ENCODE data around the gene DOCK1. TPM values are rescaled to one million over a fixed set of nuclear protein-coding genes. Genes with fewer than 3 reads are reported as not detected.

The DOCK1 gene
- total RNA-seq, 1 donor from 2014 or later, result 57.8 TPM

DNA sequence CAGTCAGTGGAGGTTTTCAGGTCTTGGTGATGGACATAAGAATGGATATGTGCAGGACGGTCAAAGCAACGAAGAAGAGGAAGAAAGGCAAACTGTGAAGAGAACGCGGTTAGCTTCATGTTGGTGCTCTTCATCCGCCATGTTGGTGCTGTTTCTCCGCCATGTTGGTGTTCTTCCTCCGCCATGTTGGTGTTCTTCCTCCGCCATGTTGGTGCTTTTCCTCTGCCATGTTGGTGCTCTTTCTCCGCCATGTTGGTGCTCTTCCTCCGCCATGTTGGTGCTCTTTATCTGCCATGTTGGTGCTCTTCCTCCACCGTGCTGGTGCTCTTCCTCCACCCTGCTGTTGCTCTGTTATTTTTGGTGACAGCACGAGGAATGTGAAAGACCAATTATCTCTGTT is 95.4 kb downstream of the DOCK1 start:
- H3K27ac Mint-ChIP-seq (ENCODE audit: unreplicated experiment), result no peak overlapping the region
- no peak for DNase-seq (ENCODE audit: low spot score)
- TF ChIP-seq, protein P1, sequence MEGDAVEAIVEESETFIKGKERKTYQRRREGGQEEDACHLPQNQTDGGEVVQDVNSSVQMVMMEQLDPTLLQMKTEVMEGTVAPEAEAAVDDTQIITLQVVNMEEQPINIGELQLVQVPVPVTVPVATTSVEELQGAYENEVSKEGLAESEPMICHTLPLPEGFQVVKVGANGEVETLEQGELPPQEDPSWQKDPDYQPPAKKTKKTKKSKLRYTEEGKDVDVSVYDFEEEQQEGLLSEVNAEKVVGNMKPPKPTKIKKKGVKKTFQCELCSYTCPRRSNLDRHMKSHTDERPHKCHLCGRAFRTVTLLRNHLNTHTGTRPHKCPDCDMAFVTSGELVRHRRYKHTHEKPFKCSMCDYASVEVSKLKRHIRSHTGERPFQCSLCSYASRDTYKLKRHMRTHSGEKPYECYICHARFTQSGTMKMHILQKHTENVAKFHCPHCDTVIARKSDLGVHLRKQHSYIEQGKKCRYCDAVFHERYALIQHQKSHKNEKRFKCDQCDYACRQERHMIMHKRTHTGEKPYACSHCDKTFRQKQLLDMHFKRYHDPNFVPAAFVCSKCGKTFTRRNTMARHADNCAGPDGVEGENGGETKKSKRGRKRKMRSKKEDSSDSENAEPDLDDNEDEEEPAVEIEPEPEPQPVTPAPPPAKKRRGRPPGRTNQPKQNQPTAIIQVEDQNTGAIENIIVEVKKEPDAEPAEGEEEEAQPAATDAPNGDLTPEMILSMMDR (IDR thresholded peaks at IDR 0.05), result no peak
- no peak overlapping the region for H3K4me3 Mint-ChIP-seq (ENCODE audit: unreplicated experiment)
- H3K36me3 Mint-ChIP-seq (ENCODE audit: low read depth), result peaks cover 22% of the 10 kb centered on the region
- H3K4me1 Mint-ChIP-seq (ENCODE audit: low read depth), result no peaks in the 10 kb centered on the region
- H3K27me3 Mint-ChIP-seq (ENCODE audit: low read depth), result no peaks in the 10 kb centered on the region
- H3K9me3 Mint-ChIP-seq (ENCODE audit: low read depth), result peaks cover 3% of the 10 kb centered on the region

DNA sequence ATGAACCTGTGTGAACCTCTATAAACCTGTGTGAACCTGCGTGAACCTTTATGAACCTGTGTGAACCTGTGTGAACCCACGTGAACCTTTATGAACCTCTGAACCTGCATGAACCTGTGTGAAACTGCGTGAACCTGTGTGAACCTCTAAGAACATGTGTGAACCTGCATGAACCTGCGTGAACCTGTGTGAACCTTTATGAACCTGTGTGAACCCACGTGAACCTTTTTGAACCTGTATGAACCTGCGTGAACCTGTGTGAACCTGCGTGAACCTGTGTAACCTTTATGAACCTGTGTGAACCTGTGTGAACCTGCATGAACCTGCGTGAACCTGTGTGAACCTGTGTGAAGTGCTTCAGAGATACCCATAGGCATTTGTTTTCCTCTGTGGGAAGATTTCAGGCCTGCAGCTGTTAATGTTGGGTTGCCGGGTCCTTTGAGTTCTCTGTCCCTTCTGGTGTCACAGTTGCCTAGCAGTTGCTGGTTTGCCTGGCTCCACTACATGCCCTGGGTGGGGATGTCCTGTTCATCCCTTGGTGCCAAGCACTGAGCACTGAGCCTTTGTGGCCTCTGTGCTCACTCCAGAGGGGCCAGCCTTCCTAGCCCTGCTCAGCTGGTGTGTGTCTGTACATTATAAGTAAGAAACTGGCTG is 97.9 kb downstream of the DOCK1 start:
- H3K9me3 Mint-ChIP-seq (ENCODE audit: low read depth), result peaks cover 3% of the 10 kb centered on the region
- H3K27me3 Mint-ChIP-seq (ENCODE audit: low read depth), result no peaks in the 10 kb centered on the region
- H3K27ac Mint-ChIP-seq (ENCODE audit: unreplicated experiment), result no peak overlapping the region
- no peaks in the 10 kb centered on the region for H3K4me1 Mint-ChIP-seq (ENCODE audit: low read depth)
- DNase-seq (ENCODE audit: low spot score), result no peak
- TF ChIP-seq, protein P1 (IDR thresholded peaks at IDR 0.05), result no peak
- peaks cover 17% of the 10 kb centered on the region for H3K36me3 Mint-ChIP-seq (ENCODE audit: low read depth)
- H3K4me3 Mint-ChIP-seq (ENCODE audit: unreplicated experiment), result no peak overlapping the region

DNA sequence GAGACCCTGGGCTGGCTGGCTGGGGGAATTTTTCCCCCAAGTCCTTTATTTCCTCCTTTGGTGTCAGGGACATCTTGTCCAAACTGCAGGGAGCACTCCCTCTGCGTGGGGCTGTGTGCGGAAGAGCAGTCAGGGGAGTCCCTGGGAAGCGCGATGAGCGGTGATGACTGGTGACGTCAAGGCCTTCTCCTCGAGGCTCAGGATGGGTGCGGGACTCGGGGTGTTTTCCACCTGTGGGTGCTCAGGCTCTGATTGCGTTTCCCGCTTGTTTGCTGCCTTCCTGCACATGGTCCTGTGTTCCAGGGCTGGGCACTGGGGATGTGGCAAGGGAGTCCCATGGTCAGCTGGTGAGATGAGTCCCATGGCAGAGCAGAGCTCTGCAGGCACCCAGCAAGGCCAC is 101.2 kb downstream of the DOCK1 start:
- no peak for DNase-seq (ENCODE audit: low spot score)
- Mint-ChIP-seq H3K4me1 (ENCODE audit: low read depth) (no peaks in the 10 kb centered on the region), H3K36me3 (ENCODE audit: low read depth) (peaks cover 10% of the 10 kb centered on the region), H3K9me3 (ENCODE audit: low read depth) (no peaks in the 10 kb centered on the region), H3K4me3 (ENCODE audit: unreplicated experiment) (no peak overlapping the region), H3K27ac (ENCODE audit: unreplicated experiment) (no peak overlapping the region), H3K27me3 (ENCODE audit: low read depth) (no peaks in the 10 kb centered on the region)
- TF ChIP-seq, protein P1 (IDR thresholded peaks at IDR 0.05), result no peak

DNA sequence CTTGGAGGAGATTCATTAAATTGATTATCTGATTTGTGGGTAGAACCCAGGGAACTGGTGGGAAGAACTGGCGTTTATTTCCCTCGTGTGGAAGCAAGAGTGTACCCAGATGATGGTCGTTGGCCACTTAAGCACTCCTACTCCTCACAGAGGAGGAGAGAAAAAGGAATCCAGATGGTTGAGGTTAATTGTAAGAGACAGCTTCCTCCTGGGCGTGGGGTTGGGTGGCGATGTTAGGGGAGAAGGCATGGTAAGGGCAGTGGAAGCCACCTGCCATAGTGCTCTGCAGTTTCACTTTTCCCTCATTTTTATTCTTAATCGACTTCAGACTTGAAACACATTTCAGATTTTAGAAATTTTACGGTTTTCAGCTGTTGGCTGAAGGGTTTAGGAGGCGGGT is 104.1 kb downstream of the DOCK1 start:
- no peaks in the 10 kb centered on the region for H3K27me3 Mint-ChIP-seq (ENCODE audit: low read depth)
- no peaks in the 10 kb centered on the region for H3K9me3 Mint-ChIP-seq (ENCODE audit: low read depth)
- peaks cover 21% of the 10 kb centered on the region for H3K36me3 Mint-ChIP-seq (ENCODE audit: low read depth)
- H3K4me3 Mint-ChIP-seq (ENCODE audit: unreplicated experiment), result no peak overlapping the region
- peaks cover 15% of the 10 kb centered on the region for H3K4me1 Mint-ChIP-seq (ENCODE audit: low read depth)
- TF ChIP-seq, protein P1 (IDR thresholded peaks at IDR 0.05), result no peak
- H3K27ac Mint-ChIP-seq (ENCODE audit: unreplicated experiment), result no peak overlapping the region
- no peak for DNase-seq (ENCODE audit: low spot score)

DNA sequence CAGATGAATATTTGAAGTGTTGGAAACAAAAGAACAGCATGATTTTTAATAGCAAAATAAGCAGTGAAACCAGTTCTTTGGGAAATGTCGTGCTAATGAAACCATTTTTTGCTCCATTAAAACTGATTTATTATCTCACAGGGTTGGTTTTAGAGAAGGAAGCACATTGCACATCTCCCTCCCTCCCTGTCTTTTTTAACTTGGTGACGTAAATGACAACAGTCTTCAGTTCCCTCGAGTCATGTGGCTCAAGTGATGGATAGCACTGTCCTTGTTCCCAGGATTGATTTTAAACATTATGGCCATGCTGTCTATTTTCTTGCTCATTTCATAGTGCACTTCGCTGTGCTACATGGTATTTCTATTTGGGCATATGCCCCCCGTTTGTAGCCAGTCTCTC is 105.9 kb downstream of the DOCK1 start:
- peaks cover 15% of the 10 kb centered on the region for H3K4me1 Mint-ChIP-seq (ENCODE audit: low read depth)
- no peaks in the 10 kb centered on the region for H3K27me3 Mint-ChIP-seq (ENCODE audit: low read depth)
- peaks cover 20% of the 10 kb centered on the region for H3K36me3 Mint-ChIP-seq (ENCODE audit: low read depth)
- H3K27ac Mint-ChIP-seq (ENCODE audit: unreplicated experiment), result no peak overlapping the region
- DNase-seq (ENCODE audit: low spot score), result no peak
- H3K9me3 Mint-ChIP-seq (ENCODE audit: low read depth), result no peaks in the 10 kb centered on the region
- TF ChIP-seq, protein P1 (IDR thresholded peaks at IDR 0.05), result no peak
- H3K4me3 Mint-ChIP-seq (ENCODE audit: unreplicated experiment), result no peak overlapping the region
